Osteocyte (in vitro differentiated cells): Measurements from ENCODE around the gene NAT9. TPM values are rescaled to one million over a fixed set of nuclear protein-coding genes. Genes with fewer than 3 reads are reported as not detected.
A peak's percentile ranks its signal among the peaks of the same experiment; 100 is the strongest.

Experiments used
- DNase-seq: peaks from one replicate; pipeline ENCODE4 v3.0.0; 2021; ENCODE audit warnings: mixed read lengths; ENCODE audit not compliant: unreplicated experiment; ENCODE audit errors: extremely low spot score
- H3K27ac Mint-ChIP-seq: one replicate; pipeline ENCODE4 v1.8.0; 2021; ENCODE audit warnings: mild to moderate bottlenecking, mixed read lengths; ENCODE audit not compliant: unreplicated experiment
- H3K27me3 Mint-ChIP-seq: one replicate; pipeline ENCODE4 v1.8.0; 2021; ENCODE audit warnings: mixed read lengths; ENCODE audit not compliant: unreplicated experiment
- H3K36me3 Mint-ChIP-seq: one replicate; pipeline ENCODE4 v1.8.0; 2021; ENCODE audit warnings: mixed read lengths; ENCODE audit not compliant: unreplicated experiment
- H3K4me1 Mint-ChIP-seq: one replicate; pipeline ENCODE4 v1.8.0; 2021; ENCODE audit warnings: mixed read lengths; ENCODE audit not compliant: unreplicated experiment
- H3K4me3 Mint-ChIP-seq: one replicate; pipeline ENCODE4 v1.8.0; 2021; ENCODE audit warnings: mild to moderate bottlenecking, moderate library complexity, mixed read lengths; ENCODE audit not compliant: unreplicated experiment
- H3K9me3 Mint-ChIP-seq: one replicate; pipeline ENCODE4 v1.8.0; 2021; ENCODE audit warnings: mixed read lengths; ENCODE audit not compliant: unreplicated experiment
- total RNA-seq: library from RNA; stranded (reverse); gene quantifications from 2 replicates; pipeline ENCODE4 v1.2.1, GENCODE V29; 2021
- TF ChIP-seq, protein P1 (sequence below): fragments of 200-600 bp; sonication (generic); IDR thresholded peaks from 2 replicates; pipeline ENCODE4 v1.5.0; 2021; ENCODE audit warnings: antibody characterized with exemption, mild to moderate bottlenecking, moderate library complexity

NAT9 gene
- total RNA-seq, 1 donor from 2014 or later = 52.5 TPM

- Mint-ChIP-seq H3K4me3 (no peak overlapping the region), H3K9me3 (no peaks in the 10 kb centered on the region), H3K27ac (no peak overlapping the region), H3K4me1 (peaks cover 28% of the 10 kb centered on the region), H3K36me3 (peaks cover 31% of the 10 kb centered on the region), H3K27me3 (no peaks in the 10 kb centered on the region)
- TF ChIP-seq, protein P1, sequence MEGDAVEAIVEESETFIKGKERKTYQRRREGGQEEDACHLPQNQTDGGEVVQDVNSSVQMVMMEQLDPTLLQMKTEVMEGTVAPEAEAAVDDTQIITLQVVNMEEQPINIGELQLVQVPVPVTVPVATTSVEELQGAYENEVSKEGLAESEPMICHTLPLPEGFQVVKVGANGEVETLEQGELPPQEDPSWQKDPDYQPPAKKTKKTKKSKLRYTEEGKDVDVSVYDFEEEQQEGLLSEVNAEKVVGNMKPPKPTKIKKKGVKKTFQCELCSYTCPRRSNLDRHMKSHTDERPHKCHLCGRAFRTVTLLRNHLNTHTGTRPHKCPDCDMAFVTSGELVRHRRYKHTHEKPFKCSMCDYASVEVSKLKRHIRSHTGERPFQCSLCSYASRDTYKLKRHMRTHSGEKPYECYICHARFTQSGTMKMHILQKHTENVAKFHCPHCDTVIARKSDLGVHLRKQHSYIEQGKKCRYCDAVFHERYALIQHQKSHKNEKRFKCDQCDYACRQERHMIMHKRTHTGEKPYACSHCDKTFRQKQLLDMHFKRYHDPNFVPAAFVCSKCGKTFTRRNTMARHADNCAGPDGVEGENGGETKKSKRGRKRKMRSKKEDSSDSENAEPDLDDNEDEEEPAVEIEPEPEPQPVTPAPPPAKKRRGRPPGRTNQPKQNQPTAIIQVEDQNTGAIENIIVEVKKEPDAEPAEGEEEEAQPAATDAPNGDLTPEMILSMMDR = no peak
- no peak for DNase-seq
Observed at GRCh38 chr17:74800531-74800930, 24.4 kb upstream of the NAT9 start.

DNA sequence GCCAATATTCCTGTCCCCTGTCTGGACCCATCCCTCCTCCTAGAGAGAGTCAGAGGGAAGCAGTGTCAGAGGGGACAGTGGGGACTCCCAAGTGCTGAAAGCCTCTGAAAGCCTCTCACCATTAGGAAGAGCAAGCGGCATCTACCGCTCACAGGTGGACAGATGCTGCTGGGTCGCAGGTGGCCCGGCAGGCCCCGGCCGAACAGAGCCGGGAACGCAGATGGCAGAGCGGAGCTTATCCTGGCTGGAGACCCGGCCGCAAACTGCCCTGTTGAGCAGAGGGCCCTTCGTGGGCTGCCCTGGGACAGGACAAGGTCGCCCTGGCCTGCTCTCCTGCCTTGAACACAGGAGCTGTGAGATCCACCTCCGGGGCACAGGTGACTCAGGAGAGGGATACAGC lies 23.0 kb upstream of the NAT9 start:
- Mint-ChIP-seq H3K4me3 (no peak overlapping the region), H3K36me3 (peaks cover 34% of the 10 kb centered on the region), H3K27ac (peak overlapping the region; percentile 75)

GRCh38 chr17:74798239-74798707 lies 22.1 kb upstream of the NAT9 start:
- H3K4me1 Mint-ChIP-seq = peaks cover 28% of the 10 kb centered on the region
- no peaks in the 10 kb centered on the region for H3K27me3 Mint-ChIP-seq
- no peaks in the 10 kb centered on the region for H3K9me3 Mint-ChIP-seq
- peaks cover 30% of the 10 kb centered on the region for H3K36me3 Mint-ChIP-seq
- TF ChIP-seq, protein P1 = no peak
- DNase-seq = no peak
- no peak overlapping the region for H3K4me3 Mint-ChIP-seq
- H3K27ac Mint-ChIP-seq = peak overlapping the region; percentile 75

More for the DNA sequence above, 23.0 kb upstream of the NAT9 start:
- DNase-seq = no peak
- H3K9me3 Mint-ChIP-seq = no peaks in the 10 kb centered on the region
- peaks cover 28% of the 10 kb centered on the region for H3K4me1 Mint-ChIP-seq
- TF ChIP-seq, protein P1 = no peak
- H3K27me3 Mint-ChIP-seq = no peaks in the 10 kb centered on the region

- H3K36me3 Mint-ChIP-seq = peaks cover 32% of the 10 kb centered on the region
- H3K9me3 Mint-ChIP-seq = no peaks in the 10 kb centered on the region
- no peak for DNase-seq
- no peaks in the 10 kb centered on the region for H3K27me3 Mint-ChIP-seq
- no peak overlapping the region for H3K4me3 Mint-ChIP-seq
- H3K27ac Mint-ChIP-seq = peak overlapping the region; percentile 75
- H3K4me1 Mint-ChIP-seq = peaks cover 28% of the 10 kb centered on the region
- TF ChIP-seq, protein P1 = no peak
Observed at GRCh38 chr17:74797824-74798223, 21.7 kb upstream of the NAT9 start.

DNA sequence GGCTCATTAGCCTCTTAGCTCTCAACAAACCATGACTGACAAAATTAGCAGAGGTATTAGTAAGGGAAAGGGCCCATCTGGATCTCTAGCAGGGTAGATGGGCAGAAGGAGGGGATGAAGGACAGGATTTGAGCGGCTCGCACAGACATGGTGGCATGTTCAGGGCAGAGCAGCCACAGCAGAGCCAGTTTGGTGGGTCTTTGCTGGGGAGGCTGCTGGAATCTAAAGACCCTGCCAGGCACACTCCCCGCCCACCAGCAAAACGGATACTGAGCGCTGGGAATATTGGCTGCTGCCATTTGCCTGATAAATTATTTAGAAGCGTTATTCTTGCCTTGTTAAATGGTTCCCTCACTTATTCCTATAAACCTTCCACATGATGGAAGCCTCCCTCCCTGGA lies 20.7 kb upstream of the NAT9 start:
- peak overlapping the region; percentile 46 for H3K27ac Mint-ChIP-seq
- H3K4me1 Mint-ChIP-seq = peaks cover 28% of the 10 kb centered on the region
- H3K27me3 Mint-ChIP-seq = no peaks in the 10 kb centered on the region
- peaks cover 31% of the 10 kb centered on the region for H3K36me3 Mint-ChIP-seq
- no peaks in the 10 kb centered on the region for H3K9me3 Mint-ChIP-seq
- DNase-seq = no peak
- H3K4me3 Mint-ChIP-seq = no peak overlapping the region
- TF ChIP-seq, protein P1 = no peak
